Measurements from ENCODE around the gene SNRPA1.
A peak's percentile ranks its signal among the peaks of the same experiment; 100 is the strongest.
"Not testable (repeated sequence)": the region's sequence is repeated elsewhere in the genome, so short reads cannot be mapped to it uniquely, and the experiment has no call there.

The SNRPA1 gene

DNA sequence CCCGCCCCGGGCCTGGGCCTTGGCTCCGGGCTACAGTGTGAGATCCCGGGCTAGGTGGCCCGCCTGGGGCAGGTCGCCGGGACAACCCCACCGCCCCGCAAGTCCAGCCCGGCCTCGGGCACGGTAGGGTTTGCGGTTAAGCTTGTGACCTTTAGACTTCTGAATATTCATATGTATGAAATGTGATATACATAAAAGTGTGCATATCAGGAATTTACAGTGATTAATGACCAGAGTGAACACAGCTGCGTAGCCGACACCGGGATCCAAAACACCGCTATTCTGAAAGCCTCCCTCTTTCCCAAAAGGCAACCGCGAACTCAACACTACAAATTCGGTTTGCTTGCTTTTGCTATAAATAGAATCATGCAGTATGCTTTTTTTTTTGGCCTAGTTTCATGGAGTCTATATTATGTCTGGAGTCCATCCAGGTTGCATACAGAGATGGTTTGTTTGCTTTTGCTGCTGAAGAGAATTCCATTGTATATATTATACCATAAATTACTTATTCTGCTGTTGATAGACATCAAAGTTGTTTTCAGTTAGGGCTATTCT, 636 bp upstream of the SNRPA1 start:
- no peak for DNase-seq (ENCODE audit: low read depth)

DNA sequence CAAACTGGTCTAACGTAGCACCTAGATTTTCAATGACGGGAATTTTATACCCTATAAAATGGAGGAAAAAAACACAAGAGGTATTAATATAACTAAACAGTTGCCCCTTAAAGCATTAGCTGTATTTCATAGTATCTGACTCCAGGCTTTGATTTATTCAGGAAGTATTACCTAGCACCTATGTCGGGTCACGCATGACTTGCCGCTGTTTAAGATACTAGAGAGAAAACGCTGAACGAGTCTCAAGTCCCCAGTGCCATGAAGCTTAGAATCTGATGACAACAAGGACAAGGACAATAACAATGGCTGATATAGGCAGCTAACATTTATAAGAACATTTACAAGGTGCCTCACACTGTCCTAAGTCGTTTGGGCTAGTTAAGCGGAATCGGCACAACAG, 1.9 kb downstream of the SNRPA1 start:
- DNase-seq (ENCODE audit: low read depth) = no peak

DNA sequence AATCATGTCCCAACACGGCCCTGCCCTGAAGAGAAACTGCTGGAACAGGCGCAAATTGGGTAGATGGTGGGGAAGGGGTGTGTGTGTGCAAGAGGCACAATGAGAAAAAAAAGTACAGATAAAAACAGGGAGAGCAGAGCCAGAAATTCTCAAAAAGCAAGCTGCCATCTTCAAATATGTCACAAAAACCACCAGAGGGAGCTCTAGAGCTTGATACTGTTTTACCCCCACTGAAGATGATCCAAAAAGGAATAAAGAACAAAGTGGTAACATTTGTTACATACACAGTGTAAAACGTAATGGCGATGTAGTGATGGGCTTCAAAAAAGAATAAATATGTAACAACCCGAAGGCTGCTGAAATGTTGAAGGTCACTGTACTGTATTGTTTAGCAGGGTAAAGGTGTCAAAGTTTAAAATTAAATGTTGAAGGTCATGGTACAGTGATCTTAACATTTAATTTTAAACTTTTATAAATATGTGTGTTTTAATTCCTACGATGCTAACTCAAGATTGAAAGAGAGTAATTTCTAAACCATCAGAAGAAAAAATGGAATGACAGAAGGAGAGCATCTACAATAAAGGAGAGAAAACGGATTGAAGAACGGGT, 6.0 kb downstream of the SNRPA1 start:
- DNase-seq (ENCODE audit: low read depth) = no peak

DNA sequence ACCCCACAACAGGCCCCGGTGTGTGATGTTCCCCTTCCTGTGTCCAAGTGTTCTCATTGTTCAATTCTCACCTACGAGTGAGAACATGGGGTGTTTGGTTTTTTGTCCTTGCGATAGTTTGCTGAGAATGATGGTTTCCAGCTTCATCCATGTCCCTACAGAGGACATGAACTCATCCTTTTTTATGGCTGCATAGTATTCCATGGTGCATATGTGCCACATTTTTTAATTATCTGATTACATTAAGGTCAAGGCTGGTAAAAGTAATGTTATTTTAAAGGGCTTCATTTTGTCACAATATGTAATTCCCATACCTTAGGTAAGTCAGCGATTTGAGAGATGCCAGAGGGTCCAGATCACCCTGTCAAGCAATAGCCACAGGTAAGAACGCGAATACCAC, 7.7 kb downstream of the SNRPA1 start:
- DNase-seq (ENCODE audit: low read depth) = not testable (repeated sequence)

DNA sequence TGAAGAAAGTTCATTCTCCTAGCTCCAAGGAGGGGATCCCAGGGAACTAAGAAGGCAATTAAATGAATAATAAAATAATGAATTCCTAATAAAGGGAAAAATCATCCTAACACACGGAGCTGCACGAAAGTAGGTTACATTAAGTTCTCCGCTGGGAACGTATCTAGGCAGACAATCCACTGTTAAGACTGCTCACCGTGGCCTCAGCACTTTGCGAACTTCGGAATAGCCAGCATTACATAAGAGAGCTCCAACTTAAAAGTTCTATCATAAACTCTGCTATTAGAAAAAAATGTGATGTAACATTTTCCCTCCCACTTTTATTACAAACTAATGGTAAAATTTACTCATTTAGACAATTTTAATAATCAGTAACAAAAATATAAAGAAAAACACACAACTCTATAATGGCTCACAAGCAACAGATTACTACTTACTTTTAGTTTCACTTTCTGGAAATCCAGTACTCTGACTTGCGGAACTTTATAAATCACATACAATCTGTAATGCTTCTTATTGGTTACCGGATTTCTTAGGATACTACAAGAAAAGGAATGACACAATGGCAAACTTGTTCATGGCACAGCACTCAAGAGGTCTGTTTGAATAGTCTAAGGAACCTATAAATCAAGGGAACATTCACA, 8.5 kb downstream of the SNRPA1 start:
- DNase-seq (ENCODE audit: low read depth) = no peak

DNA sequence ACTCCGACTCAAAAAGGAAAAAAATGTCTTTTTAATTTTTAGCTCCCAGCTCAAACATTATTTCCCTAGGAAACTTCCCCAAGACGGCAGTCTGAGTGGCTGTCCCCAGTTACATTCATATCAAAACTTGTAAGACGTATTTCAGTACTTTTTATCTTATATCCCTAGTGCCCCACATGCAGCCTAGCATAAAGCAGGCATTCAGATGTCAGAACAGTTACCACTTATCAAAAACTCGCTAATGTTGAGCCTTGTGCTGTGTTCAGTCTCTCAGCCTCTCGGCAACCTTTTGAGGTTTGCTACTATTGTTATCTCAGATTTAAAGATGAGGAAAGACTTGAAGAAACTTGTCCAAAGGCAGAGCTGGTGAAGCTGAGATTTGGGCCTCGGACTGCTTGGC, 11.1 kb downstream of the SNRPA1 start:
- no peak for DNase-seq (ENCODE audit: low read depth)

DNA sequence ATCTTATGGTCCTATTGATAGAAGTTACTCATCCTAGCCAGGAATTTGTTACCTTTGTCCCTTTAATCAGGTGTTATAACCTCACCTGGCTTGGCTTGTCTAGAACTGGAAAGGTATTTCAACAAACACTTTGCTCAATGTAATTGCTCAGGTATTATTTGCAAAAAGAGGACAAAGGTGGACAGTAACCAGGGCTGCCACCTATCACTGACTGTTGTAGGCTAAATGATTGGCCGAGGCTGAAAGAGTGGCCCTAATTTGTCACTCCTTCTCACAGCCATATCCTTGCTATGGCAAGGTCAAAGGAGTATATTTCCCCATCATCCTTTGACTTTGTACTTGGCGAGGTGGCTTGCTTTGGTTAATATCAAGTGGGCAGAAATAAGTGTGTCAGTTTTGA, 15.0 kb downstream of the SNRPA1 start:
- no peak for DNase-seq (ENCODE audit: low read depth)

DNA sequence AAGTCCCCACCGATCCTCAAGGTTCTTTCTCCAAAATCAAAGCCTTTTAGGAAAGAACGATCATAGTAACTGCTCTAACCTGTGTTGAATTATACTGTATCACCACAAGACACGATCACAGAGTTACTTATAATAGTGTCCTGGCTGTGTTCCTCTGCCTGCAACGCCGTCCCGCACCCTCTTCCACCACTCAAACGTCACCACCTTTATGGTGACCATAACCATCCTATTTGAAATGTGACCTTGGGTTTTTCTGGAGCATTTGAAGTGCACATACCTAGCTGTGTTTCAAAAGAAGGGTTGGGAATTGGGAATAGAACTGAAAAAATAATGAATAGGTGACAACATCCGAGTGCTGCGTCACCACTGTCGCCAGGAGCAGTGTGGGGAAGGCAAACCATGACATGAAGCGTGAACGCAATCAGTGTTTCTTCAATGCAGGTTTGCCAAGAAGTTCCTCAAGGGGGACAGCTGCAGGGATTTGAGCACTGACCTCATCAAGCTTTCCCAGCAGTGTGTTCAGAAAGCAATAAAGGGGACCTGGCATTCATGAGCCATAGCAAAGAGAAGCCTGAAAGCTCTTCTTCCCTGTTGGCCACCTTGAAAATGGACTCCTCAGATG, 17.0 kb downstream of the SNRPA1 start:
- DNase-seq (ENCODE audit: low read depth) = no peak

DNA sequence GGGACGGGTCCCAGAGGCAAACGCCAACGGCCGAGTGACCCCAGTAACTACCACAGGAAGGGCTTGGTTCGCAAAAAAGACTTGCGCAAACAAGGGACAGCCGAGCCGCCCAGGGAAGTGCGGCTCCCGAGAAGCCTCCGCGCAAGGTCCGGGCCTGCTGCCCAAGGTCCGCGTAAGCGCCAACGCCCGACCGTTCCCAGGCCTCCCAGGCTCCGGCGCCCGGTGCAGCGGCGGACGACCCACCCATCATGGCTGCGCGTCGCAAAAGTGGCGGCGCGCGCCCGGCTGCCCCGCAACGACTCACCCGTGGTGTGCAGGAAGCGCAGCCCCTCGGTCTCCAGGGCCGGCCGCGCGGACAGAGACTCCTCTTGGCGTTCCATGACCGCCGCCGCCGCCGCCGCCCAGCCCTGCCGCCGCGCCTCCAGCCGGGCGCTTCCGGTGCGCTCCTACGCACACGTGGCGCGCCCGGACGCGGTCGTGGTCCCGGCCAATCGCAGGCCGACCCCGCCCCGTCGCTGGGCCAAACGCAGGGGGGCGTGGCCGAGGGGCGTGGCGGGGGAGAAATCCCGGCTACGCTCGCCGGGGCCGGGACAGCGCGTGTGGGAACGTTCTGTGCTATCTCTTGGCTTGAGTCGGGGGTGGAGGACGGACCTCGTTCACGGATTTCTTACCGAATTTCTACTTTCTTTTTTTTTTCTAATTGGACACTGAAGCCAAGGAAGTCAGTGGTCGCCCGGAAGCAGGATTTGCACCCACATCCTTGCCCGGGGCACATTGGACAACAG, 17.8 kb downstream of the SNRPA1 start, which contains the start of gene SELENOS:
TSS of gene SELENOS (minus strand) at position 448 of the 785 bp plus-strand sequence. CDS start at position 380, 68 bp downstream.
- DNase-seq (ENCODE audit: low read depth) = peak; percentile 84

DNA sequence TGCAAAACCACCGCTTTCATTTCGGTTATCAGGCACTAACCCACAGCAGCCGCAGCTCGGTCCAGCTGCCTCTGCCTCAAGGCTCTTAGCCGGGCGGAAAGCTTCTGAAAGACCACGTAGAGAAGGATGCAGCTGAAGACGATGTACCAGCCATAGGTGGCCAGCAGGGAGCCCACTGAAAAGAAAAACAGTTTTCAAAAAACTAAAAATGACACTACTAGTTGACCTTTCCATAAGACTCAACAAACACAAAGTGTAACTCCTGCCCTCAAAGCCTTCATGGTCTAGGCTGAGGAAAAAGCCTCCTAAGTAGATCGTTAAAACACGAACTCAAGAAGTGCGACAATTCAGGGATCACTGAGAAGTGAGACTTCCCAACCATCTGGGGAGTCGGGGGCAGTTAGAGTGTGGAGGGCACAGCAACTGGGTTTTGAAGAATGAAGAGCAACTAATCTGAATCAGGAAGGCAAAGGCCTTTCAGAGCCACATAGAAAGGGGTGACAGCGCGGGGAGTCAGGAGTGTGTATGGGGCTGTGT, 18.5 kb downstream of the SNRPA1 start:
- no peak for DNase-seq (ENCODE audit: low read depth)

DNA sequence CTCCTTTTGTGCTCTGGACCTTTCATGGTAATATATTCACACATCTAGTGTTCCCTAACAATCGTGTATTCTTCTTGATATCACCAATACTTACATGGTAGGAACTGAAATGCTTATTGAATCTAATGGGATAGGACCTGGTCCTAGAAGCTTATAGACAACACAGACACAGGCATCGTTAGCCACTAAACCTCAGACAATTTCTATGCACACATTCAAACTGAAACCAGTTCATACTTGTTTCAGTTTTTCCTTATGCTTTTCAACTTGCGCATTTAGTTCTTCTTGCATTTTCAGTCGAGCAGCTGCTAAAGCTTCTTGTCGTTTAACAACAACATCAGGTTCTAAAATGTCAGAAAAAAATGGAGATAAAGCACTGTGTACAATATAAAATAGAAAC, 20.0 kb downstream of the SNRPA1 start:
- no peak for DNase-seq (ENCODE audit: low read depth)

DNA sequence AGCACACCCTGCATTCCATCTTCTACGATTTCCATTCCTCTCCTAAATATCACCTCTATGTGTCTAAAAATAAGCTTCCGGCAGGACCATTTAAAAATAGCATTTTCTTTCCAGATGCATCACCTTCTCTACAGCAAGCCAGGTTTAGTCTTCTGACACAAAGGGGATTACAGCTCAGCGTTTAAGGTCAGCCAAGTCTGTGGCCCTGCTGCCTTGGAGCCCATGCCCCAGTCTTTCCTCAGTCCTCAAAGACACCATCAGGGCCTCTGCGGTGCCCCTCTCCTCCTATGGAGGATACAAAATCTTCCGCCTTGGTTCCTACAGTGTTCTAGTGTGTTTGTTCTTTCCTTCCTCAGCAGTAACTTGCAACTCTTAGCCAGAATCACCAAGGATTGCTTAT, 21.5 kb downstream of the SNRPA1 start:
- DNase-seq (ENCODE audit: low read depth) = no peak

DNA sequence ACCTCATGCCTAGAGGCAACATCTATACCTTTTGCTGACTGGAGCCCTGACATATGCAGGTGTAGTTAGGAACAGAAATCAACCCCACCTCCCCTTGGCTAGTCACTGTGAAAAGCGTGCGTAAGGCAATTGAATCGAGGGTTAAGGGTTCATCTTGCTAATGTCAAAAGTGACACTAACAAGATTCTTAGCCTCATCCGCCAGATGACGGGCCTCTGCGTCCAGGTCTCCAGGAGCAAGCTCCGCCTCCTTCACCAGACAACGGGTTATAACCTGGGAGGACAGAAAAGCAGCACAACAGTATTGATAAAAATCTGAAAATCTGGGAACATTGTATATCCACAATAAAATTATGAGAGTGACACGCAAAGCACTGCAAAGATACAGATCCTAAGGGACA, 22.5 kb downstream of the SNRPA1 start:
- no peak for DNase-seq (ENCODE audit: low read depth)

DNA sequence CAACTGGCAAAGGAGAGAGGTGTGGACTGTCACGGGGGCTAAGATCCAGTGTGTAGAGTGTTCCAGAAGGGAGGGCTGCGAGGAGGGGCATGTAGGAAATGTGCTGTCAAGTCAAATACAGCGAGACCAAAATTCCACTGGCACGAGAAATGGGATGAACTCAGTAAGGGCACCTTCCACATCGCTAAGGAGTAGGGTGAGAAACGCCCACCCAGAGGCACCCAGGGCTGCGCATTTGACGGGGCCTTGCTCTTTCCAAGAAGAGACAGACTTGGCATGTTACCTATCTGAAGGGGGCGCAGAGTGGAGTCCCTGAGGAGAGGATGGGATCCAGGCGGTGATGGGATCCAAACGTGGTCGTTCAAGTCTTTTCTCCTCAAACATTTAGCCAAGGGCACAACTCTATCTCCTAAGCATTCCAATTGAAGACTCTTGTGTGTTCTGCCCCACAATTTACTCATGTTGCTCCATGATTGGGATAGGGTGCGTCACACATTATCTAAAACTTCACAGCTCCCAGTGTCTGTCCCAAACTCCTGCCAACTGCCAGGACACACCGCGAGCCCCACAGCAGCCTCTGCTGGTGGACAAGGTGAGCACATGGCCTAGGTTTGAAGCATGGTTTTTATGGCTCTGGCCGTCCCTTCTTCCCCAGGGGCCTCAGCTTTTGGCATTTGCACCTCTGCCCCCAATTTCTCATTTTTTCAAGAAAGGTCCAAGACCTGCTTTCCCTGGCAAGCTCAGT, 25.4 kb downstream of the SNRPA1 start:
- no peak for DNase-seq (ENCODE audit: low read depth)

DNA sequence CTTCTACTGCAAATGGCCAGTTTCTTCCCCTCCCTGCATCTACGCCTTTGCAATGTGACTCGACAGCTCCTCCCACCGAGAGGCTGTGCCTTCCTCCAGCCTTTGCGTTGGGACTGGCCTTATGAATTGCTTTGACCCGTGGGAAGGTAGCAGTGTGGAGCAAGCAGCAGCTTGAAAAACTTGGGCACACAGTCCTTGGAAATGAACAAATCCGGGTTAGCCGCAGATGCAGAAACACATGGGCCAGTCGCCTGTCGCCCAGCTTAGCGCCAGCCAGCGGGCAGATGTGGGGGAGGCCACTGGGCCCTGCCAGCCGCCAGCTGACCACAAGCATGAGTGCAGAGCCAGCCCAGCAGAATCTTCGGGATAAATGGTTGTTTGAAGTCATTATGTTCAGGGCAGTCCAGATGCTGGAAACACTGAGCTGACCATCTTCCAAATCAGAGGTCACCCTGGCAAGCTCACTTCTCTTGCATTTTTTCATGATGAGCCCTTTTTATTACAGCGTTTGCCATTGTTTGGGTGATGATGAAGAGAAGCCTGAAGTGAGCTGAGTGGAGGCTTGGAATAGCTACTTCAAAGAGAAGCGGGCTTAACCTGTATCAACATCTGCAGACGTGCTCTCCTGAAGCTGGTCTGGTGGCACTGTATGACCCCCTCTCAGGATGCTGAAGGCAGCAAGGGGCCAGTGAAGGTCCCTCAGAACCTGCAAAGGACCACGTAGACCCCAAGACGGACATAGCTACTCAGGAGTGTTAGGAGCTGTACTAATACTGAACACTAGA, 27.5 kb downstream of the SNRPA1 start:
- no peak for DNase-seq (ENCODE audit: low read depth)

DNA sequence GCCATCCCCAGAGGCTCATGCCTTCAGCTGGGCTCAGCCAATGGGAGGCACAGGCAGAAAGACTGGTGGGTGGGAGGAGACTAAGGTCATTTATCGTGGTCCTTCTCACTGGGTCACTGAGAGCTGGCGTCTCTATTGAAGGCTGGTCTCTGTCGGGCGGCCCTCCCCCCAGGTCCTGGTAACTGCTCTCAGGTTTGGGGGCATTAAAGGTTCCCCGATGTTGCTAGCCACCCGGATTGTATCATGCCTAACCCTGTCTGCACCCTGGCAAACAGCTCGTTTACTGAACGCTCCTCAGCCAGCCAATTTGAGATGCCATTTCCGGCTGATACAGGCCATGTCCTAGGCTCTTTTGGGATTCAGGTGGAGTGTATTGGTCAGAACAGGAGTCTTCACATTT, 28.3 kb downstream of the SNRPA1 start:
- no peak for DNase-seq (ENCODE audit: low read depth)

DNA sequence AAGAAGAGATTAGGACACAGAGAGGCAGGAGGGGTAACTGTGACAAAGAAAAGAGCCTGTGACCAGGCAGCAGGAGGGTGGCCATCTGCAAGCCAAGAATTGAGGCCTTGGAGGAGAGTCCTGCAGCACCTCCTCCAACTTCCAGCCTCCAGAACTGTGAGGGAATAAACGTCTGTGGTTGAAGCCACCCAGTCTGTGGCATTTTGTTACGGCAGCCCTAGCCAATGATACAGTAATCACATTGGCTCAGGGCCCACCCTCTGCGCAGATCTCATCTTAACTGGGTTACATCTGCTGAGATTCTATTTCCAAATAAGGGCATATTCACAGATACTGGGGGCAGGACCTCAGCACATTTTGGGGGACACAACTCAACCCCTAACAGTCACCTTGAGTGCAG, 29.0 kb downstream of the SNRPA1 start:
- DNase-seq (ENCODE audit: low read depth) = no peak

DNA sequence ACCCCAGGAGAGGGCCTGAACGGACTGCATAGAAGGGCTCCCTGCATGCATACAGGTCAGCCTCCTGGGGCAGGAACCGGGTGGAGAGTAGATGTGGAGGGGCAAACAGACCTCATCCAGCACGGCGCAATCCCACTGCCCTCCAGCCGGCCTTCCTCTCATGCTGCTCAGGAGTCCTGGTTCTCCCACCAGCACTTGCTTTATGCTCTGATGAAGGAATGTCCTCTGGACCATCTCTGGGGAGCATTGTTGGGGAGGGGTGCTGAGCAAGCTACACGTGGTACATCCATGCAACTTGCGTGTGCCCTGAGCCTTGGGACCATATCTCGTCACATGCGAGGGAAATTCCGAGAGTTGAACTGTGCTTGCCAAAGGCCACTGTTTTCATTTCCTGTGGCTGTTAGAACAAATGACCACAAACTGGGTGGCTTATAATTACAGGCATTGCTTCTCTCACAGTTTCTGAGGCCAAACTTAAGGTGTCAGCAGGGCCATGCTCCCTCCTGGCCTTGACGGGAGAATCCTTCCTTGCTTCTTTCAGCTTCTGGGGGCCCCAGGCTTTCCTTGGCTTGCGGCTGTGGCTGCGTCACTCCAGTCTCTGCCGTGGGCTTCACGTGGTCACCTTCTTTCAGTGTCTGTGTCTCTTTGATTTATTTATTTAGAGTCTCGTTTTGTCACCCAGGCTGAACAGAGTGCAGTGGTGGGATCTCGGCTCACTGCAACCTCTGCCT, 30.0 kb downstream of the SNRPA1 start:
- DNase-seq (ENCODE audit: low read depth) = no peak

DNA sequence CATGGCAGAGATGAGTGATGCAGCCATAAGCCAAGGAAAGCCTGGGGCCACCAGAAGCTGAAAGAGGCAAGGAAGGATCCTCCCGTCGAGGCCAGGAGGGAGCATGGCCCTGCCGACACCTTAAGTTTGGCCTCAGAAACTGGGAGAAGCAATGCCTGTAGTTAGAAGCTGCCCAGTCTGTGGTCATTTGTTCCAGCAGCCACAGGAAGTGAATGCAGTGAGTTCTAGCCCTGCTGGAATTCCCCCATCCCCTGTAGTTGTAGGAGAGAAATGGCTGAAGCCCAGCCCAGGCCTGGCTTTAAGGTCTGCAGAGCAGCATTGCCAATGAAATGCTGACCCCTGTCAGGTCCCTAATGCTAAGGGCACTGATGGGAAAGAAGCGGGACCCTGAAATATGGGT, 31.0 kb downstream of the SNRPA1 start:
- DNase-seq (ENCODE audit: low read depth) = no peak

DNA sequence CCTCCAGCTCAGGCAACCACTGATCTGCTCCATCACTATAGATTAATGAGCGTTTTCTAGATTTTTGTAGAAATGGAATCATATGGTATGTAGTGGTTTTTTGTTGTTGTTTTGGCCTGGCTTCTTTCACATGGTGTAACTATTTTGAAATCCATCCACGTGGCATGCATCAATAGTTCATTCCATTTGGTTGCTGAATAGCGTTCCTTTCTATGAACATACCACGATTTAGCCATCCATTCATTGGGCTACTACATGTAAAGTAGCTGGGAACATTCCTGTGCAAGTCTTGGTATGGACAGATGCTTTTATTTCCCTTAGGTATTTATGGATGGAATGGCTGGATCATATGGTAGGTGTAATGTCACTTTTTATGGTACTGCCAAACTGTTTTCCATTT, 32.5 kb downstream of the SNRPA1 start:
- DNase-seq (ENCODE audit: low read depth) = no peak

Measured in T follicular helper cell (primary cell).